ENCODE measurements around the gene DNAJB5. TPM values are rescaled to one million over a fixed set of nuclear protein-coding genes. Genes with fewer than 3 reads are reported as not detected.
"Not testable (repeated sequence)": the region's sequence is repeated elsewhere in the genome, so short reads cannot be mapped to it uniquely, and the experiment has no call there.

Gene DNAJB5
- total and polyA plus RNA-seq, 2 experiments from 2014 or later = 20.3 to 37.4 TPM

- Mint-ChIP-seq H3K27me3 (ENCODE audit: insufficient read depth, low read depth, poor library complexity) (peaks cover 7% of the 10 kb centered on the region), H3K27ac (no peak overlapping the region), H3K9me3 (peaks cover 74% of the 10 kb centered on the region), H3K4me3 (no peak overlapping the region), H3K36me3 (ENCODE audit: low read depth) (peaks cover 71% of the 10 kb centered on the region), H3K4me1 (peaks cover 5% of the 10 kb centered on the region)
- no peak for DNase-seq (ENCODE audit: low spot score)
- H3K4me2 ChIP-seq = no peak overlapping the region
- H3K36me3 ChIP-seq (ENCODE audit: insufficient read depth) = peaks cover 29% of the 10 kb centered on the region
- no peaks in the 10 kb centered on the region for H3F3A ChIP-seq (replicated peaks; ENCODE audit: low read depth)
- no peaks in the 10 kb centered on the region for H3K4me1 ChIP-seq (ENCODE audit: insufficient read depth)
- no peak for ATAC-seq
- no peaks in the 10 kb centered on the region for H3K27me3 ChIP-seq (ENCODE audit: insufficient read depth)
- no peaks in the 10 kb centered on the region for H3K79me2 ChIP-seq (replicated peaks; ENCODE audit: insufficient read depth)
- H3K27ac ChIP-seq (ENCODE audit: low read depth) = no peak overlapping the region
- no peak for TF ChIP-seq ZNF462 (CRISPR knock-in tag; IDR thresholded peaks at IDR 0.05)
- TF ChIP-seq ZNF331 (CRISPR knock-in tag; IDR thresholded peaks at IDR 0.05; ENCODE audit: low read depth) = no peak
- no peak for TF ChIP-seq NANOG (IDR thresholded peaks at IDR 0.05; ENCODE audit: borderline replicate concordance)
- no peak for TF ChIP-seq POLR2AphosphoS5 (IDR thresholded peaks at IDR 0.05; ENCODE audit: low read depth)
- H2AFZ ChIP-seq = no peak overlapping the region
- H3K4me3 ChIP-seq = no peak overlapping the region
- H4K20me1 ChIP-seq (replicated peaks; ENCODE audit: insufficient read depth) = no peaks in the 10 kb centered on the region
- no peaks in the 10 kb centered on the region for H3K9me2 ChIP-seq (ENCODE audit: insufficient read depth)
These were observed 25.0 kb downstream of the DNAJB5 start for GRCh38 chr9:35014517-35014916.

- not testable (repeated sequence) for H2AFZ ChIP-seq; H3K4me3 Mint-ChIP-seq; H3F3A ChIP-seq (replicated peaks; ENCODE audit: low read depth); H3K4me2 ChIP-seq; H4K20me1 ChIP-seq (replicated peaks; ENCODE audit: insufficient read depth); ATAC-seq; H3K27me3 ChIP-seq (ENCODE audit: insufficient read depth); H3K9me2 ChIP-seq (ENCODE audit: insufficient read depth); H3K27ac ChIP-seq (ENCODE audit: low read depth); H3K27ac Mint-ChIP-seq; H3K79me2 ChIP-seq (replicated peaks; ENCODE audit: insufficient read depth); DNase-seq (ENCODE audit: low spot score); H3K4me3 ChIP-seq
- H3K9me3 Mint-ChIP-seq = peaks cover 50% of the 10 kb centered on the region
- H3K27me3 Mint-ChIP-seq (ENCODE audit: insufficient read depth, low read depth, poor library complexity) = peaks cover 11% of the 10 kb centered on the region
- H3K36me3 ChIP-seq (ENCODE audit: insufficient read depth) = 0 out of 2 replicates have a peak, but pooled peaks cover 10% of the 10 kb centered on the region
- H3K36me3 Mint-ChIP-seq (ENCODE audit: low read depth) = peaks cover 67% of the 10 kb centered on the region
- peaks cover 22% of the 10 kb centered on the region for H3K4me1 Mint-ChIP-seq
- peaks cover 22% of the 10 kb centered on the region for H3K4me1 ChIP-seq (ENCODE audit: insufficient read depth)
These were observed 33.9 kb downstream of the DNAJB5 start for GRCh38 chr9:35023443-35023842.
